Measurements from ENCODE around the gene ZNF287.
"Not testable (repeated sequence)": the region's sequence is repeated elsewhere in the genome, so short reads cannot be mapped to it uniquely, and the experiment has no call there.

ZNF287 gene

DNA sequence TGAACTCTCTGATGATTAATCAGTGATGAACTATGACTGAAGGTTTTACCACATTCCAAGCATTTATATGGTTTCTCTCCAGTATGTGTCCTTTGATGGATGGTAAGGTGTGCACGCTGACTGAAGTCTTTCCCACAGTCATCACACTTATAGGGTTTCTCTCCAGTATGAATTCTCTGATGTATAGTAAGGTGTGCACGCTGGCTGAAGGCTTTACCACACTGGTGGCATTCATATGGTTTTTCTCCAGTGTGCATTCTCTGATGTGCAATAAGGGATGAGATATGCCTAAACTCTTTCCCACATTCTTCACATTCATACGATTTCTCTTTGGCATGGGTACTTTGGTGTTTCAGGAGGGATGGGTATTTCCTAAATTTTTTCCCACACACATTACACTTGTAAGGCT, 16.4 kb downstream of the ZNF287 start:
- Histone ChIP-seq H3K4me2 (ENCODE audit: low read length) (no peak overlapping the region), H3K4me3 (ENCODE audit: low read length) (no peak overlapping the region), H3K4me1 (ENCODE audit: control insufficient read depth, insufficient read depth, low read length) (no peaks in the 10 kb centered on the region), H3K9me3 (replicated peaks; ENCODE audit: low read length) (peaks cover 51% of the 10 kb centered on the region), H3K36me3 (ENCODE audit: insufficient read depth, low read length) (peaks cover 40% of the 10 kb centered on the region), H3K9ac (ENCODE audit: low read depth, low read length) (no peak overlapping the region), H3K27me3 (ENCODE audit: control insufficient read depth, insufficient read depth, low read length) (no peaks in the 10 kb centered on the region)

DNA sequence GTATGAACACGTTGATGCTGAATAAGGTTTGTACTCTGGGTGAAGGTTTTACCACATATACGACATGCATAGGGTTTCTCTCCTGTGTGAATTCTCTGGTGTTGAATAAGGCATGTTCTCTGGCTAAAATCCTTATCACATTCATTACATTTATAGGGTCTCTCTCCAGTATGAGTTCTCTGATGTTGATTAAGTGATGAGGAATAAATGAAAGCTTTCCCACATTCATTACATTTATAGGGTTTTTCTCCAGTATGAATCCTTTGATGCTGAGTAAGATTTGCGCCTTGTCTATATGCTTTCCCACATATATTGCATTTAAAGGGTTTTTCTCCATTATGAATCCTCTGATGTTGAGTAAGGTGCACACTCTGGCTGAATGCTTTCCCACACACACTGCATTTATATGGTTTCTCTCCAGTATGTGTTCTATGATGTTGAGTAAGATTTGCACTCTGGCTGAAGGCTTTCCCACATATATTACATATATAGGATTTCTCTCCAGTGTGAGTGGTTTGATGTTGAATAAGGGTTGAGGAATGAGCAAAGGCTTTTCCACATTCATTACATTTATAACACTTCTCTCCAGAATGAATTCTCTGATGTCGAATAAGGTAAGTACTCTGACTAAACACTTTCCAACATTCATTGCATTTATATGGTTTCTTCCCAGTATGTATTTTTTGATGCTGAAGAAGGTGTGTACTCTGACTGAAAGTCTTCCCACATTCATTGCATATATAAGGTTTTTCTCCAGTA, 16.9 kb downstream of the ZNF287 start:
- peaks cover 47% of the 10 kb centered on the region for H3K9me3 ChIP-seq (replicated peaks; ENCODE audit: low read length)

DNA sequence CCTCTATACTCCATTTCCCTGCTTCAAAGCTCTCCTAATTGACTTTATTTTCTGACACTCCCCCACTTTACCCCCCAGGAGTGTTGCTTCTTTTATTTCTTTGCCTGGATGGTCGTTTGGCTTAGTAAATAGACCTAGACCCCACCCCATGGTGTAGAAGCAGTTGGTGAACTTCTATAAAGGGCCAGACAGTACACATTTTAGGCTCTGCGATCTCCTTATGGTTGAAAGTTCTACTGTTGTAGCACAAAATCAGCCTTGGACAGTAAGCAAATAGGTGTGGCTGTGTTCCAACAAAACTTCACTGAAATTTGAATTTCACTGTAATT, 31.9 kb downstream of the ZNF287 start:
- Histone ChIP-seq H3K4me3 (ENCODE audit: low read length) (no peak overlapping the region), H3K36me3 (ENCODE audit: insufficient read depth, low read length) (no peaks in the 10 kb centered on the region), H3K27me3 (ENCODE audit: control insufficient read depth, insufficient read depth, low read length) (no peaks in the 10 kb centered on the region), H3K4me2 (ENCODE audit: low read length) (no peak overlapping the region), H3K9me3 (replicated peaks; ENCODE audit: low read length) (peaks cover 11% of the 10 kb centered on the region), H3K9ac (ENCODE audit: low read depth, low read length) (no peak overlapping the region), H3K4me1 (ENCODE audit: control insufficient read depth, insufficient read depth, low read length) (no peaks in the 10 kb centered on the region)

More for the DNA sequence above, 16.9 kb downstream of the ZNF287 start:
- no peak overlapping the region for H3K9ac ChIP-seq (ENCODE audit: low read depth, low read length)
- no peak overlapping the region for H3K4me2 ChIP-seq (ENCODE audit: low read length)
- no peaks in the 10 kb centered on the region for H3K4me1 ChIP-seq (ENCODE audit: control insufficient read depth, insufficient read depth, low read length)
- H3K4me3 ChIP-seq (ENCODE audit: low read length), result no peak overlapping the region
- H3K27me3 ChIP-seq (ENCODE audit: control insufficient read depth, insufficient read depth, low read length), result no peaks in the 10 kb centered on the region
- H3K36me3 ChIP-seq (ENCODE audit: insufficient read depth, low read length), result peaks cover 34% of the 10 kb centered on the region

DNA sequence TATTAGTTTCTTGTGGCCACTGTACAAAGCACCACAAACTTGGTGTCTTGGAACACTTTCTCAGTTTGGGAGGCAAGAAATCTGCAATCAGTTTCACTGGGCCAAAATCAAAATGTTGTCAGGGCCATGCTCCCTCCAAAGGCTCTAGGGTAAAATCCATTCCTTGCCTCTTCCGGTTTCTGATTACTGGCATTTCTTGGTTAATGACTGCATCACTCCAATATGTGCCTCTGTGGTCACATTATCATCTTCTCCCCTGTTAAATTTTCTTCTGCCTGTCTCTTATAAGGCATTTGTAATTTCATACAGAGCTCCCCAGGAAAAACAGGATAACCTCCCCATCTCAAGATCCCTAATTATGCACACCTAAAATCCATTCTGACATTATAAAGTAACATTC, 34.8 kb downstream of the ZNF287 start:
- peaks cover 11% of the 10 kb centered on the region for H3K27me3 ChIP-seq (ENCODE audit: control insufficient read depth, insufficient read depth, low read length)
- no peaks in the 10 kb centered on the region for H3K4me1 ChIP-seq (ENCODE audit: control insufficient read depth, insufficient read depth, low read length)
- H3K4me3 ChIP-seq (ENCODE audit: low read length), result no peak overlapping the region
- H3K36me3 ChIP-seq (ENCODE audit: insufficient read depth, low read length), result no peaks in the 10 kb centered on the region
- no peak overlapping the region for H3K4me2 ChIP-seq (ENCODE audit: low read length)
- H3K9ac ChIP-seq (ENCODE audit: low read depth, low read length), result no peak overlapping the region
- H3K9me3 ChIP-seq (replicated peaks; ENCODE audit: low read length), result peaks cover 11% of the 10 kb centered on the region

DNA sequence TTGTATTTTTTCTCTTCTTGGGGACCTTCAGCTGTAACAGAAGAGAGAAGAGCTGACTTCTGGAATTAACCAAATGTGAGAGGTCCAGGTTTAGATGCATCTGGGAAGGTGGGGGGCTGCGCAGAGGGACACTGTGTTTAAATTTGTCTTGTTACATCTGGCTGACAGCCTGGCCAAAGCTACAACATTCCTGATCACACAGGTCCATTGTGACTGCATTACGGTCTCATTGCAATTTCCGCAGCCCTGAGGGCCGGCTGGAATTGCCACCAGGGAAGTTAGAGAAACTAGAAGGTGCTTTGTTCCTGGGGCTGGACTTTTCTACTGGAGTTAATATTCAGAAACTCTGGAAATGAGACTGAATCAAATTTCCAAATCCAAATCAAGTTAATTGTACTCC, 39.1 kb downstream of the ZNF287 start:
- peaks cover 42% of the 10 kb centered on the region for H3K27me3 ChIP-seq (ENCODE audit: control insufficient read depth, insufficient read depth, low read length)
- no peak overlapping the region for H3K9ac ChIP-seq (ENCODE audit: low read depth, low read length)
- no peaks in the 10 kb centered on the region for H3K36me3 ChIP-seq (ENCODE audit: insufficient read depth, low read length)
- H3K4me1 ChIP-seq (ENCODE audit: control insufficient read depth, insufficient read depth, low read length), result no peaks in the 10 kb centered on the region
- no peak overlapping the region for H3K4me3 ChIP-seq (ENCODE audit: low read length)
- no peaks in the 10 kb centered on the region for H3K9me3 ChIP-seq (replicated peaks; ENCODE audit: low read length)
- no peak overlapping the region for H3K4me2 ChIP-seq (ENCODE audit: low read length)

DNA sequence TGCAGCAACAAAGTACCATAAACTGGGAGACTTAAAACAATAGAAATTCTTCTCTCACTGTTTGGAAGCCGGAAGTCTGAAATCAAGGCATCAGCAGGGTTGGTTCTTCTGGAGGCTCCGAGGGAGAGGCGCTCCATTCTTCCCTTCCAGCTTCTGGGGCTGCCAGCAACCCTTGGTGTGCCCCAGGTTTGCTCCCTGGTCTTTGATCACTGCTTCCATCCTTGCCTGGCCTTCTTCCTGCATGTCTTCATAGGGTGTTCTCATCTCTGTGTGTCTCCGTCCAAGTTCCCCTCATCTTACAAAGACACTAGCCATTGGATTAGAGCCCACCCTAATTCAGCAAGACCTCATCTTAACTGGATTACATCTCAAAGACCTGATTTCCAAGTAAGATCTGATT, 41.7 kb downstream of the ZNF287 start:
- Histone ChIP-seq H3K9me3 (replicated peaks; ENCODE audit: low read length) (no peaks in the 10 kb centered on the region), H3K4me2 (ENCODE audit: low read length) (no peak overlapping the region), H3K27me3 (ENCODE audit: control insufficient read depth, insufficient read depth, low read length) (peaks cover 42% of the 10 kb centered on the region)

DNA sequence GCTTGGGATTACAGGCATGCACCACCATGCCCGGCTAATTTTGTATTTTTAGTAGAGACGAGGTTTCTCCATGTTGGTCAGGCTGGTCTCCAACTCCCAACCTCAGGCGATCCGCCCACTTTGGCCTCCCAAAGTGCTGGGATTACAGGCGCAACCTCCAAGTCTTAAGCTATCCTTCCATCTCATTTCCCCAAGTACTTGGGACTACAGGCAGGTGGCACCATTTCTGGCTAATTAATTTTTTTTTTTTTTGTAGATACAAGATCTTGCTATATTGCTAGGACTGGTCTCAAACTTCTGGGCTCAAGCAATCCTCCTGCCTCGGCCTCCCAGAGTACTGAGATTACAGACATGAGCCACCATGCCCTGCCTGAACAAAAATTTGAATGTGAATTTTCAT, 43.4 kb downstream of the ZNF287 start:
- not testable (repeated sequence) for H3K36me3 ChIP-seq (ENCODE audit: insufficient read depth, low read length); H3K9me3 ChIP-seq (replicated peaks; ENCODE audit: low read length); H3K9ac ChIP-seq (ENCODE audit: low read depth, low read length); H3K4me2 ChIP-seq (ENCODE audit: low read length); H3K4me3 ChIP-seq (ENCODE audit: low read length)
- peaks cover 11% of the 10 kb centered on the region for H3K4me1 ChIP-seq (ENCODE audit: control insufficient read depth, insufficient read depth, low read length)
- peaks cover 42% of the 10 kb centered on the region for H3K27me3 ChIP-seq (ENCODE audit: control insufficient read depth, insufficient read depth, low read length)

More for the DNA sequence above, 41.7 kb downstream of the ZNF287 start:
- Histone ChIP-seq H3K36me3 (ENCODE audit: insufficient read depth, low read length) (no peaks in the 10 kb centered on the region), H3K4me1 (ENCODE audit: control insufficient read depth, insufficient read depth, low read length) (peaks cover 7% of the 10 kb centered on the region), H3K9ac (ENCODE audit: low read depth, low read length) (no peak overlapping the region), H3K4me3 (ENCODE audit: low read length) (no peak overlapping the region)

DNA sequence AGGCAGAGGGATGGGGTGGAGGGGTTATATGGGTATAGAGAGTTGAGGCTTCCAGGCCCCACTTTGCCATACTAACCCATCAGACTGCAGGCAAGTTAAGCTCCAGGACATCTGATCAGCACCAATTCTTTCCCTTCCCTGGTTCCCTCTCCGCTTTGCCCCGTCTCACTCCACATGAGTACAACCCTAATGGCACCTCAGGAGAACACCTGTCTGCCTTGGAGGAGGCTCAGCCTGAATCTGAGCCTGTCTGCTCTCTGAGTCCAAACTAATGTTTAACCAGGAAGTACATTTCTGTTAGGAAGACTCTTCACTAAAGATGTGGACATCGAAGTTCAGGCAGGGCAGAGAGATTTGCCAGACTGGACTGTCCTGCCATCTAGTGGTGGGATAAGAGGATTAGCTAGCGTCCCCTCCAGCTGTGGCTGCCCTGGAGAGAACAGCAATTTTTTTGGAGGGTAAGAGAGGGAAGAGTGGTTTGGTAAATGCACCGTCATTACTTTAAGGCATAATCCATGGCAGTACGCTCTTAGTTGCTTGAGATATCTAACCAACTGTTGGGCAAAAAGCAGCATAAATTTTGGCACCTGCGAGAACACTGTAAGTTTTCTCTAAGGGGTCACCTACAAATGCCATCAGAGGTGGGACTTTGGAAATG, 47.8 kb downstream of the ZNF287 start:
- peaks cover 22% of the 10 kb centered on the region for H3K4me1 ChIP-seq (ENCODE audit: control insufficient read depth, insufficient read depth, low read length)

DNA sequence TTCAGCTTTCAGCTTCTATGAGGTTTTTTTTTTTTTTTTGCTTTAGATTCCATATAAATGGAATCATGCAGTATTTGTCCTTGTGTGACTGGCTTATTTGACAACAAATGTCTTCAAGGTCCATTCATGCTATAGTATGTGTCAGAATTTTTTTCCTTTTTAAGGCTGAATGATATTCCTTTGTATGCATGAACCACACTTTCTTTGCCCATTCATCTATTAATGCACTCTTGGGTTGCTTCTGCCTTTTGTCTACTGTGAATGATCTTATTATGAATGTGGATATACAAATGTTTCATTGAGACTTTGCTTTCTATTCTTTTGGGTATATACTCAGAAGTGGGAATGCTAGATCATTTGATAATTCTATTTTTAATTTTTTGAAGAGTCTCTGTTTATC, 50.0 kb downstream of the ZNF287 start:
- no peak overlapping the region for H3K4me2 ChIP-seq (ENCODE audit: low read length)
- peaks cover 17% of the 10 kb centered on the region for H3K4me1 ChIP-seq (ENCODE audit: control insufficient read depth, insufficient read depth, low read length)
- H3K9me3 ChIP-seq (replicated peaks; ENCODE audit: low read length), result no peaks in the 10 kb centered on the region
- H3K36me3 ChIP-seq (ENCODE audit: insufficient read depth, low read length), result no peaks in the 10 kb centered on the region
- no peak overlapping the region for H3K4me3 ChIP-seq (ENCODE audit: low read length)
- no peak overlapping the region for H3K9ac ChIP-seq (ENCODE audit: low read depth, low read length)
- peaks cover 2% of the 10 kb centered on the region for H3K27me3 ChIP-seq (ENCODE audit: control insufficient read depth, insufficient read depth, low read length)

More for the DNA sequence above, 47.8 kb downstream of the ZNF287 start:
- peak overlapping the region; percentile 50 for H3K9ac ChIP-seq (ENCODE audit: low read depth, low read length)
- no peak overlapping the region for H3K4me3 ChIP-seq (ENCODE audit: low read length)
- no peaks in the 10 kb centered on the region for H3K9me3 ChIP-seq (replicated peaks; ENCODE audit: low read length)
- peaks cover 5% of the 10 kb centered on the region for H3K27me3 ChIP-seq (ENCODE audit: control insufficient read depth, insufficient read depth, low read length)
- H3K36me3 ChIP-seq (ENCODE audit: insufficient read depth, low read length), result no peaks in the 10 kb centered on the region
- no peak overlapping the region for H3K4me2 ChIP-seq (ENCODE audit: low read length)

DNA sequence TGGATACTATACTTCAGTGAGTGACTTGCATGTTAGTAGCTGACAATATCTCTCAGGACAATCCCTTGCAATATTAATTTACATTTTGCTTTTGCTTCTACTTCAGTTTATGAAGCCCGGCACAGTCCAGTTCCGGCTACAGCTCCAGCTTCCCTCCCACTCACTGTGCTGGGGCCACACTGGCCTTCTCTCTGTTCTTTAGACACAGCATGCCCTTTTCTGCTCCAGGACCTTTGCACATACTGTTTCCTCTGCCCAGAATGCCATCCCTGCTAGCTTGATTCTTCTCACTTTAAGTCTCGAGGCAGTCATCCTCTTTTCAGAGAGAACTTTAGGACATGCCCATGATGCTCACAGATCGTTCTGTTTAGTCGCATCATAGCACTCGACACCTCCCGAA, 51.5 kb downstream of the ZNF287 start:
- peaks cover 17% of the 10 kb centered on the region for H3K4me1 ChIP-seq (ENCODE audit: control insufficient read depth, insufficient read depth, low read length)
- no peak overlapping the region for H3K4me3 ChIP-seq (ENCODE audit: low read length)
- no peaks in the 10 kb centered on the region for H3K36me3 ChIP-seq (ENCODE audit: insufficient read depth, low read length)
- H3K9me3 ChIP-seq (replicated peaks; ENCODE audit: low read length), result no peaks in the 10 kb centered on the region
- no peak overlapping the region for H3K4me2 ChIP-seq (ENCODE audit: low read length)
- peaks cover 3% of the 10 kb centered on the region for H3K27me3 ChIP-seq (ENCODE audit: control insufficient read depth, insufficient read depth, low read length)
- peak overlapping the region; percentile 36 for H3K9ac ChIP-seq (ENCODE audit: low read depth, low read length)

DNA sequence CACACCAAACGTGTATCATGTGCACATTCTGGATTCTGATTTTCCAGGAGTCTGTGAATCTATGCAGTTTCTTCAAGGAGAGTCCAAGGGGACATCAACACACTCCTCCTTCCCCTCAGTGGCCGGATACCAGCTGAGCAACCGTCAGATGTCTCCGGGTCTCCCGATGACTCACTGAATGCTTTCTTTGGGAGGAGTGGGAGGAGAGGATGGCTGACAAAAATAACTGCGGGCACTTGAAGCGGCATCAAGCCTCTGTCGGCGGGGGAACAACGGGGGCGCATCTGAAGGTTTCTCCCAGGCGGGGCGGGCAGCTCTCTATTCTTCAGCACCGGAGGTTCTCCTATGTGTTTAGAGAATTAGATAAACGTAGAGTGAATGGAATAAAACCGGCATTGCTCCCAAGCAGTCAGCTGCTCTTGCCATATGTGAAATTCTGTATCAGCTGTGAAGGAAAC, 52.4 kb downstream of the ZNF287 start:
- H3K9me3 ChIP-seq (replicated peaks; ENCODE audit: low read length), result no peaks in the 10 kb centered on the region
- H3K4me2 ChIP-seq (ENCODE audit: low read length), result peak overlapping the region; percentile 76
- peak overlapping the region; percentile 36 for H3K9ac ChIP-seq (ENCODE audit: low read depth, low read length)
- H3K27me3 ChIP-seq (ENCODE audit: control insufficient read depth, insufficient read depth, low read length), result peaks cover 3% of the 10 kb centered on the region
- peaks cover 17% of the 10 kb centered on the region for H3K4me1 ChIP-seq (ENCODE audit: control insufficient read depth, insufficient read depth, low read length)
- peak overlapping the region; percentile 55 for H3K4me3 ChIP-seq (ENCODE audit: low read length)
- H3K36me3 ChIP-seq (ENCODE audit: insufficient read depth, low read length), result no peaks in the 10 kb centered on the region

DNA sequence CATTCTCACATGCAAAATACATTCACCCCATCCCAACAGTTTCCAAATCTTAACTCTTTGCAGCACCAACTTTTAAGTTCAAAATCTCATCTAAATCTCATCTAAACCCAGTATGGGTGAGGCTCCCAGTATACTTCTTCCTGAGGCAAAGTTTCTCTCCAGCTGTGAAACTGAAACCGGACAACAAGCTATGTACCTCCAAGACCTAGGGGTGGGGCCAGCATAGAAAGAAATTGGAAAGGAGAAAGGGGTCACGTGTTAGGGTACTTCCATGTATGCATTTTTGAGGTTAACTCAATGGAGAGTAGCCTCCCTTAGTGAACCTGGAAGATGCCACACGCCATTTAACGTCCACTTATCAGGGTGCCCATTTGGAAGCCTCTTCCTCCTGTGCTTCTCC, 53.1 kb downstream of the ZNF287 start:
- H3K36me3 ChIP-seq (ENCODE audit: insufficient read depth, low read length), result no peaks in the 10 kb centered on the region
- H3K9me3 ChIP-seq (replicated peaks; ENCODE audit: low read length), result no peaks in the 10 kb centered on the region
- no peak overlapping the region for H3K4me3 ChIP-seq (ENCODE audit: low read length)
- no peak overlapping the region for H3K4me2 ChIP-seq (ENCODE audit: low read length)
- H3K9ac ChIP-seq (ENCODE audit: low read depth, low read length), result no peak overlapping the region
- peaks cover 14% of the 10 kb centered on the region for H3K4me1 ChIP-seq (ENCODE audit: control insufficient read depth, insufficient read depth, low read length)
- peaks cover 3% of the 10 kb centered on the region for H3K27me3 ChIP-seq (ENCODE audit: control insufficient read depth, insufficient read depth, low read length)

Measured in skeletal muscle satellite cell (primary cell).